Trophoblast cell (in vitro differentiated cells and primary cell): Measurements from ENCODE around the gene STS.

ENCODE experiments used
- DNase-seq, 2 donors: peaks; one replicate each; pipeline ENCODE4 v3.0.0-alpha.2; 2016
- H2AFZ ChIP-seq: 2 replicates; pipeline ENCODE4 v1.6.1; 2013; ENCODE audit warnings: low read length, moderate library complexity, mild to moderate bottlenecking; ENCODE audit not compliant: insufficient read depth, poor library complexity
- H2AK5ac ChIP-seq: 2 replicates; pipeline ENCODE4 v1.6.1; 2013; ENCODE audit warnings: mild to moderate bottlenecking, low read length
- H2BK120ac ChIP-seq: 2 replicates; pipeline ENCODE4 v1.6.1; 2013; ENCODE audit warnings: low read length, mild to moderate bottlenecking, moderate library complexity; ENCODE audit not compliant: insufficient read depth, poor library complexity
- H2BK12ac ChIP-seq: 2 replicates; pipeline ENCODE4 v1.6.1; 2013; ENCODE audit warnings: mild to moderate bottlenecking, low read length, moderate library complexity
- H2BK5ac ChIP-seq: 2 replicates; pipeline ENCODE4 v1.6.1; 2013; ENCODE audit warnings: low read length, low read depth, moderate library complexity, mild to moderate bottlenecking; ENCODE audit not compliant: poor library complexity
- H3K14ac ChIP-seq: 2 replicates; pipeline ENCODE4 v1.6.1; 2013; ENCODE audit warnings: mild to moderate bottlenecking, low read length
- H3K18ac ChIP-seq: 2 replicates; pipeline ENCODE4 v1.6.1; 2013; ENCODE audit warnings: mild to moderate bottlenecking, low read length
- H3K23ac ChIP-seq: 2 replicates; pipeline ENCODE4 v1.6.1; 2013; ENCODE audit warnings: low read length
- H3K27ac ChIP-seq: 2 replicates; pipeline ENCODE4 v1.5.1; 2013; ENCODE audit warnings: low read depth, mild to moderate bottlenecking, inconsistent platforms, low read length, moderate library complexity
- H3K27me3 ChIP-seq: 2 replicates; pipeline ENCODE4 v1.6.1; 2013; ENCODE audit warnings: inconsistent platforms, mild to moderate bottlenecking, low read length, moderate library complexity; ENCODE audit not compliant: insufficient read depth
- H3K36me3 ChIP-seq, 2 experiments: 1 replicate in 1 of 2; 2 replicates in 1 of 2; pipeline ENCODE4 v1.6.1; 2013; ENCODE audit warnings: low read length in 2 of 2, mild to moderate bottlenecking in 2 of 2, moderate library complexity in 1 of 2; ENCODE audit not compliant: insufficient read depth in 2 of 2, control insufficient read depth in 1 of 2
- H3K4ac ChIP-seq: 2 replicates; pipeline ENCODE4 v1.6.1; 2013; ENCODE audit warnings: low read depth, mild to moderate bottlenecking, low read length, moderate library complexity
- H3K4me1 ChIP-seq, 2 experiments: 1 replicate in 1 of 2; 2 replicates in 1 of 2; pipeline ENCODE4 v1.6.1; 2013; ENCODE audit warnings: low read length in 2 of 2, mild to moderate bottlenecking in 2 of 2, moderate library complexity in 1 of 2; ENCODE audit not compliant: insufficient read depth in 2 of 2, control insufficient read depth in 1 of 2
- H3K4me2 ChIP-seq: 2 replicates; pipeline ENCODE4 v1.6.1; 2013; ENCODE audit warnings: inconsistent platforms, mild to moderate bottlenecking, low read length, moderate library complexity
- H3K4me3 ChIP-seq: 2 replicates; pipeline ENCODE4 v1.5.1; 2013; ENCODE audit warnings: mild to moderate bottlenecking, low read depth, low read length, inconsistent platforms
- H3K79me1 ChIP-seq: one replicate; pipeline ENCODE4 v1.6.1; 2013; ENCODE audit warnings: low read length
- H3K79me2 ChIP-seq: 2 replicates; pipeline ENCODE4 v1.6.1; 2013; ENCODE audit warnings: low read length, mild to moderate bottlenecking; ENCODE audit not compliant: control insufficient read depth, insufficient read depth, poor library complexity
- H3K9ac ChIP-seq: 2 replicates; pipeline ENCODE4 v1.6.1; 2013; ENCODE audit warnings: mild to moderate bottlenecking, low read length
- H3K9me3 ChIP-seq: 2 replicates; pipeline ENCODE4 v1.6.1; 2013; ENCODE audit warnings: low read depth, mild to moderate bottlenecking, control low read depth, inconsistent platforms, low read length; ENCODE audit not compliant: insufficient read depth
- H4K12ac ChIP-seq: 2 replicates; pipeline ENCODE4 v1.6.1; 2013; ENCODE audit warnings: low read depth, mild to moderate bottlenecking, low read length, moderate library complexity
- H4K8ac ChIP-seq: 2 replicates; pipeline ENCODE4 v1.6.1; 2013; ENCODE audit warnings: low read depth, mild to moderate bottlenecking, low read length, moderate library complexity
- H4K91ac ChIP-seq: one replicate; pipeline ENCODE4 v1.6.1; 2013; ENCODE audit warnings: low read depth, mild to moderate bottlenecking, low read length, moderate library complexity
- WGBS: extraction: QIAGEN DNeasy Blood & Tissue Kit; methylation state at CpG from one replicate; pipeline ENCODE4 v1.1.7; 2013; ENCODE audit warnings: missing lambda C conversion rate; ENCODE audit not compliant: insufficient read length, insufficient coverage; ENCODE audit errors: extremely low coverage; 5-methylcytosine and 5-hydroxymethylcytosine counted together

The STS gene

DNA sequence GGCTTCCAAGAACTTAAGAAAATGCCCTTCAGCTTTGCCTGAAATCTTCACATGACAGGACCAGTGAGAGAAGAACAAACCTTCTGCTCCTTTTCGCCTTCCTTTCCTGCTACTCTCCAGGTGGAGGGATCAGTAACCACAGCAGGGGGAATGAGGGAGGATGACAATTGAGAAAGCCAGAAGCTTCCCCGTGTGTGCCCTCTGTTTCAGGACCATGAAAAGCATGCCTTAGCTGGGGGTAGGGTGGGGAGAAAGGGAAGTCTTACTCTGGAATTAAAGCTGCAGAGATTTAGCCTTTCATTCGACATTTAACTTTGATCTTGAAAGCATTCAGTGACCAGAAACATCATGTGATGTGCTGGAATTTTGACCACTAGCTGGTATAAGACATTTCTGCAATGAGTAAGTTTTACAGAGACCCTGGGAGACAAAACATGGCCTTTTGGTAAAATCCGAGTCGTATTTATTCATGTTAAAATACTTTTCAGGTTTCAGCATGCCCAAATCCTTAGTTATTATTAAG, 11.0 kb downstream of the STS start:
- Histone ChIP-seq H2AK5ac (no peak overlapping the region), H3K79me1 (no peaks in the 10 kb centered on the region), H3K79me2 (no peaks in the 10 kb centered on the region), H2BK5ac (no peak overlapping the region), H3K27ac (no peak overlapping the region), H3K18ac (no peak overlapping the region), H2AFZ (no peak overlapping the region), H3K4ac (no peak overlapping the region), H4K12ac (no peak overlapping the region), H3K9me3 (no peaks in the 10 kb centered on the region), H4K8ac (no peak overlapping the region), H3K4me1 (no peaks in the 10 kb centered on the region), H3K27me3 (no peaks in the 10 kb centered on the region), H3K36me3 (no peaks in the 10 kb centered on the region), H3K9ac (no peak overlapping the region), H4K91ac (no peak overlapping the region), H3K14ac (no peak overlapping the region), H3K4me2 (no peak overlapping the region), H2BK12ac (no peak overlapping the region), H3K23ac (no peak overlapping the region), H3K4me3 (no peak overlapping the region), H2BK120ac (no peak overlapping the region)
- DNase-seq = no peak
- WGBS = no CpG with 5 or more reads among the region's 5 CpGs

DNA sequence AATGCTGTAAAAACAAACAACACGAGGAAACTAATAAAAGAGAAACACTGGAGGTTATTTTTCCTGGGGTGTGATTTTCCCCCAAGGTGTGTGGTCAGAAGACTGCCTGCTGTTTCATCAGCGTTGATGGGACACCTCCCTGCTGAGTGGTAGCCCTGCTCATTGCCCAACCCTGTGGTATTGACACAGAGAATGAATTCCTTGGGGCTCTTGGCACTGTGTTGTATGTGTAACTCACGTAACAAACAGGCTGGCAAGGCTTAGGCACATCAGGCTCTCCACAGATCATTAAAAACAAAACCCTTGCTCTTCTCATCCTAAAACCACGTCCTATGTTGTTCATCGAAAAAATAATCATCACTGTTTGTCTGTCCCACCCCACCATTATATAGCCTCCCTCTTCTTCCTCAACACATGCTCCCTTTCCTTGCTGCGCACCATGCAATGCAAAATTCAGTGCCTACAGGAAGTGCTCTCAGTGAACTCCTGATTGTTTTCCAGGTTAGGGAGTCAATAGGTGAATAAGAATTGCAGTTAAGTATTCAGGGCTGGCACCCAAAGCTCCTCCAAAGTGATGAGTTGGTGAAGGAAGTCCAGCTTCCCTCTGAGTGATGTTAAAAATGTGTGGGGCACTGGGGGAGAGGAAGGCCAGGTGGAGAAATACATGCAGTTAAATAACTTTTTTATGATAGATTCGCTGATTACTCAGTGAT, 11.8 kb downstream of the STS start:
- Histone ChIP-seq H2BK5ac (no peak overlapping the region), H4K91ac (no peak overlapping the region), H3K79me2 (no peaks in the 10 kb centered on the region), H3K14ac (no peak overlapping the region), H3K27ac (no peak overlapping the region), H2AFZ (no peak overlapping the region), H3K27me3 (no peaks in the 10 kb centered on the region), H3K9me3 (no peaks in the 10 kb centered on the region), H3K4me2 (no peak overlapping the region), H4K12ac (no peak overlapping the region), H2BK12ac (no peak overlapping the region), H3K9ac (no peak overlapping the region), H4K8ac (no peak overlapping the region), H3K4ac (no peak overlapping the region), H3K18ac (no peak overlapping the region), H3K79me1 (no peaks in the 10 kb centered on the region), H3K4me1 (no peaks in the 10 kb centered on the region), H3K4me3 (no peak overlapping the region), H3K36me3 (no peaks in the 10 kb centered on the region), H2AK5ac (no peak overlapping the region), H3K23ac (no peak overlapping the region), H2BK120ac (no peak overlapping the region)
- no peak for DNase-seq
- WGBS = no CpG with 5 or more reads among the region's 7 CpGs

DNA sequence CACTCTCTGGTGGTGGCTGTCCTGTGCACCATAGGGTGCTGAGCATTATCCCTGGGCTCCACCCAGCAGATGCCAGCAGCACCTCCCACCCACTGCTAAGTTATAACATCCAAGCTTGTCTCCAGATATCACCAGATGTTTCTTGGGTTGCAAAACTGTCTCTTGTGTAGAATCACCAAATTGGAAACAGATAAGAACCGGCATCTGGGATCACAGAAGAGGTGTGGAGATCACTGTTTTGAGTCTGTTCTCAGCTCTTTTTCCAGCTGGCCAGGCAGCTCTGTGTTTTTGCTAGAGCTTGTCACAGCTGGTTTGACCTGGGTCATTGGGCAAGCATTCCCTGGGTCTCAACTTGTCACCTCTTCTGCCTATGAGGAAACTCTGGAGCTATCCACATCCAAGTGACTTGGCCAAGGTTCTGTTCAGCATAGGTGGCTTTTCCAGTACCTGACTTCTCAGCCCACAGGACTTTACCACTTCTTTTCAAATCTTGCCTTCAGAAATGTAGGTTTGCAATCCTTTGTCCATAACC, 15.7 kb downstream of the STS start:
- no peaks in the 10 kb centered on the region for H3K36me3 ChIP-seq
- no peak overlapping the region for H3K4me3 ChIP-seq
- no peak overlapping the region for H2AFZ ChIP-seq
- H3K79me1 ChIP-seq = no peaks in the 10 kb centered on the region
- no peaks in the 10 kb centered on the region for H3K4me1 ChIP-seq
- no CpG with 5 or more reads among the region's 1 CpG for WGBS
- H4K8ac ChIP-seq = no peak overlapping the region
- H3K27ac ChIP-seq = no peak overlapping the region
- no peaks in the 10 kb centered on the region for H3K27me3 ChIP-seq
- no peak overlapping the region for H3K4me2 ChIP-seq
- H2BK120ac ChIP-seq = no peak overlapping the region
- H3K4ac ChIP-seq = no peak overlapping the region
- no peak overlapping the region for H4K12ac ChIP-seq
- H3K14ac ChIP-seq = no peak overlapping the region
- no peak for DNase-seq
- H3K79me2 ChIP-seq = no peaks in the 10 kb centered on the region
- no peak overlapping the region for H3K9ac ChIP-seq
- H3K18ac ChIP-seq = no peak overlapping the region
- no peak overlapping the region for H4K91ac ChIP-seq
- no peak overlapping the region for H2BK12ac ChIP-seq
- H3K23ac ChIP-seq = no peak overlapping the region
- no peaks in the 10 kb centered on the region for H3K9me3 ChIP-seq
- no peak overlapping the region for H2AK5ac ChIP-seq
- H2BK5ac ChIP-seq = no peak overlapping the region

DNA sequence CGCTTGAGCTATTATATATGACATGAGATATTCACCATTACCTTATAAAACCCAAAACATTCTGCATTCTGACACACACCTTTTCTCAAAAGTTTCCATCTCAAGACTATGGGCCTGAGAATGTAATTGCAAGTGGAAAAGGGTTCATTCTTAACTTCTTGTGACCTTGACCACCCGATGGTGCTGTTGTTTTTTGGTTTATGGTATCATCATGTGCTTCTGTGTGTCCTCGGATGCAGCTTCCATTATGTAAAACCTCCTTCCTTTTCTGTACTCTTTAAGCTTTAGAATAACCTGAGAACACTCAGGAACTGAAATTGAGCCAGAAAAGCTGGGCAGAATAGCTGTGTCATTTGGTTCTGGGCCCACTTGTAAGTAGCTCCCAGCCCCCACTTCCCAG, 16.7 kb downstream of the STS start:
- Histone ChIP-seq H3K14ac (no peak overlapping the region), H2BK12ac (no peak overlapping the region), H4K91ac (no peak overlapping the region), H2AK5ac (no peak overlapping the region), H3K4me3 (no peak overlapping the region), H3K9ac (no peak overlapping the region), H3K18ac (no peak overlapping the region), H2BK120ac (no peak overlapping the region), H4K8ac (no peak overlapping the region), H3K23ac (no peak overlapping the region), H3K4ac (no peak overlapping the region), H3K79me1 (no peaks in the 10 kb centered on the region), H3K9me3 (no peaks in the 10 kb centered on the region), H3K27ac (no peak overlapping the region), H2BK5ac (no peak overlapping the region), H3K79me2 (no peaks in the 10 kb centered on the region), H3K4me2 (no peak overlapping the region), H3K36me3 (no peaks in the 10 kb centered on the region), H3K4me1 (no peaks in the 10 kb centered on the region), H2AFZ (no peak overlapping the region), H4K12ac (no peak overlapping the region), H3K27me3 (no peaks in the 10 kb centered on the region)
- WGBS = no CpG with 5 or more reads among the region's 3 CpGs
- DNase-seq = no peak
